Rectal smooth muscle tissue (tissue), 1 donor: ENCODE results near the gene TATDN2.

Experiments used
- H3K27ac ChIP-seq: one replicate; pipeline ENCODE4 v1.7.0; 2013; ENCODE audit warnings: low read depth, low read length, inconsistent platforms
- H3K27me3 ChIP-seq: one replicate; pipeline ENCODE4 v1.7.0; 2013; ENCODE audit warnings: low read length; ENCODE audit not compliant: control insufficient read depth, insufficient read depth
- H3K36me3 ChIP-seq: one replicate; pipeline ENCODE4 v1.7.0; 2013; ENCODE audit warnings: low read length; ENCODE audit not compliant: control insufficient read depth, insufficient read depth
- H3K4me1 ChIP-seq: one replicate; pipeline ENCODE4 v1.7.0; 2013; ENCODE audit warnings: low read length; ENCODE audit not compliant: control insufficient read depth, insufficient read depth
- H3K4me3 ChIP-seq: one replicate; pipeline ENCODE4 v1.7.0; 2013; ENCODE audit warnings: low read length
- H3K9ac ChIP-seq: one replicate; pipeline ENCODE4 v1.7.0; 2013; ENCODE audit warnings: low read length

The TATDN2 gene

GRCh38 chr3:10279384-10280176, 31.3 kb downstream of the TATDN2 start:
- Histone ChIP-seq H3K4me3 (no peak overlapping the region), H3K9ac (no peak overlapping the region), H3K27me3 (no peaks in the 10 kb centered on the region), H3K36me3 (peaks cover 34% of the 10 kb centered on the region), H3K4me1 (no peaks in the 10 kb centered on the region), H3K27ac (no peak overlapping the region)

- Histone ChIP-seq H3K9ac (no peak overlapping the region), H3K27ac (no peak overlapping the region), H3K4me1 (no peaks in the 10 kb centered on the region), H3K4me3 (no peak overlapping the region), H3K36me3 (peaks cover 34% of the 10 kb centered on the region), H3K27me3 (no peaks in the 10 kb centered on the region)
These were observed 31.9 kb downstream of the TATDN2 start for GRCh38 chr3:10280177-10280529.

GRCh38 chr3:10280571-10280970, 32.3 kb downstream of the TATDN2 start:
- H3K36me3 ChIP-seq: peaks cover 34% of the 10 kb centered on the region
- H3K27me3 ChIP-seq: no peaks in the 10 kb centered on the region
- no peak overlapping the region for H3K27ac ChIP-seq
- no peak overlapping the region for H3K9ac ChIP-seq
- H3K4me3 ChIP-seq: no peak overlapping the region
- no peaks in the 10 kb centered on the region for H3K4me1 ChIP-seq

- Histone ChIP-seq H3K4me3 (no peak overlapping the region), H3K27me3 (no peaks in the 10 kb centered on the region), H3K36me3 (peaks cover 29% of the 10 kb centered on the region), H3K9ac (no peak overlapping the region), H3K27ac (no peak overlapping the region), H3K4me1 (no peaks in the 10 kb centered on the region)
These were observed 33.7 kb downstream of the TATDN2 start for GRCh38 chr3:10281951-10282350.

- Histone ChIP-seq H3K9ac (no peak overlapping the region), H3K4me1 (no peaks in the 10 kb centered on the region), H3K36me3 (peaks cover 32% of the 10 kb centered on the region), H3K27ac (no peak overlapping the region), H3K4me3 (no peak overlapping the region), H3K27me3 (no peaks in the 10 kb centered on the region)
These were observed 35.4 kb downstream of the TATDN2 start for GRCh38 chr3:10283638-10284037.

- Histone ChIP-seq H3K9ac (no peak overlapping the region), H3K4me3 (no peak overlapping the region), H3K36me3 (peaks cover 30% of the 10 kb centered on the region), H3K27ac (no peak overlapping the region), H3K4me1 (no peaks in the 10 kb centered on the region), H3K27me3 (no peaks in the 10 kb centered on the region)
These were observed 36.2 kb downstream of the TATDN2 start for GRCh38 chr3:10284496-10284895.

- H3K4me3 ChIP-seq: no peak overlapping the region
- H3K27ac ChIP-seq: no peak overlapping the region
- H3K4me1 ChIP-seq: no peaks in the 10 kb centered on the region
- no peak overlapping the region for H3K9ac ChIP-seq
- H3K36me3 ChIP-seq: peaks cover 25% of the 10 kb centered on the region
- H3K27me3 ChIP-seq: no peaks in the 10 kb centered on the region
These were observed 37.2 kb downstream of the TATDN2 start for GRCh38 chr3:10285272-10286132.

GRCh38 chr3:10286133-10286524, 37.9 kb downstream of the TATDN2 start:
- H3K9ac ChIP-seq: no peak overlapping the region
- H3K4me3 ChIP-seq: no peak overlapping the region
- no peak overlapping the region for H3K27ac ChIP-seq
- no peaks in the 10 kb centered on the region for H3K4me1 ChIP-seq
- H3K36me3 ChIP-seq: peaks cover 19% of the 10 kb centered on the region
- no peaks in the 10 kb centered on the region for H3K27me3 ChIP-seq

- Histone ChIP-seq H3K36me3 (peaks cover 19% of the 10 kb centered on the region), H3K9ac (no peak overlapping the region), H3K27ac (no peak overlapping the region), H3K4me1 (no peaks in the 10 kb centered on the region), H3K4me3 (no peak overlapping the region), H3K27me3 (no peaks in the 10 kb centered on the region)
These were observed 38.5 kb downstream of the TATDN2 start for GRCh38 chr3:10286596-10287295.

GRCh38 chr3:10287936-10288574, 39.8 kb downstream of the TATDN2 start:
- Histone ChIP-seq H3K9ac (no peak overlapping the region), H3K27me3 (no peaks in the 10 kb centered on the region), H3K27ac (no peak overlapping the region), H3K4me1 (no peaks in the 10 kb centered on the region), H3K36me3 (peaks cover 19% of the 10 kb centered on the region), H3K4me3 (no peak overlapping the region)

GRCh38 chr3:10288575-10288960, 40.3 kb downstream of the TATDN2 start:
- peaks cover 18% of the 10 kb centered on the region for H3K36me3 ChIP-seq

GRCh38 chr3:10289077-10289476, 40.8 kb downstream of the TATDN2 start:
- Histone ChIP-seq H3K27ac (no peak overlapping the region), H3K9ac (no peak overlapping the region), H3K27me3 (no peaks in the 10 kb centered on the region), H3K4me1 (no peaks in the 10 kb centered on the region), H3K36me3 (peaks cover 13% of the 10 kb centered on the region), H3K4me3 (no peak overlapping the region)

More at GRCh38 chr3:10288575-10288960, 40.3 kb downstream of the TATDN2 start:
- Histone ChIP-seq H3K27me3 (no peaks in the 10 kb centered on the region), H3K4me3 (no peak overlapping the region), H3K4me1 (no peaks in the 10 kb centered on the region), H3K27ac (no peak overlapping the region), H3K9ac (no peak overlapping the region)
